HCT116 (cell line): ENCODE measurements around the gene PRPF40B. TPM values are rescaled to one million over a fixed set of nuclear protein-coding genes. Genes with fewer than 3 reads are reported as not detected.

Experiments
- ATAC-seq: fragments of 200-7000 bp; cut with Tn5 transposase; 2 replicates; pipeline ENCODE4 v1.9.1; 2020; ENCODE audit warnings: mild to moderate bottlenecking, moderate library complexity
- BruUV-seq: library from RNA; stranded (reverse); fragments of 400-500 nt; replicated peaks from 2 replicates; lab custom pipeline; 2021; lab: Mats Ljungman, UMichigan
- CTCF ChIA-PET: fragments of 300-600 bp; sonication (Branson Sonifier 250); formaldehyde crosslinking; loops from one replicate; lab custom pipeline; 2021; ENCODE audit warnings: antibody characterized with exemption; lab: Charles Lee
- POLR2A ChIA-PET: fragments of 300-600, 350-600 bp; sonication (Branson Sonifier 250); formaldehyde crosslinking; loops from one replicate; lab custom pipeline; 2021; ENCODE audit warnings: antibody characterized with exemption; lab: Charles Lee
- RAD21 ChIA-PET, 2 experiments: fragments of 300-600 bp; sonication (Branson Sonifier 250); formaldehyde crosslinking; loops; one replicate each; lab custom pipeline; 2023; ENCODE audit warnings: low total read pairs in 2 of 2; ENCODE audit not compliant: uncharacterized antibody in 2 of 2, unreplicated experiment in 2 of 2, low non-redundant PET in 1 of 2; lab: Charles Lee
- DNase-seq: peaks from one replicate; pipeline ENCODE4 v3.0.0-alpha.2; 2010; ENCODE audit warnings: low read depth, low spot score
- H2AFZ ChIP-seq: fragments of 200-600 bp; shearing (Covaris generic), sonication (generic); 2 replicates; pipeline ENCODE4 v1.6.1; 2017; ENCODE audit warnings: low read depth, mixed run types, mixed read lengths, antibody characterized with exemption, low read length; ENCODE audit not compliant: poor library complexity, severe bottlenecking
- H3K27ac ChIP-seq: 2 replicates; pipeline ENCODE4 v1.5.1; 2012; ENCODE audit warnings: low read depth, low read length
- H3K27me3 ChIP-seq: fragments of 200-600 bp; sonication (generic); 2 replicates; pipeline ENCODE4 v1.6.1; 2016; ENCODE audit warnings: mixed run types, low read length, mixed read lengths; ENCODE audit not compliant: insufficient read depth
- H3K36me3 ChIP-seq, 2 experiments: fragments of 200-500 bp in 1 of 2; fragments of 200-600 bp in 1 of 2; sonication (Bioruptor generic) in 1 of 2; sonication (generic) in 1 of 2; 2 replicates each; pipeline versions ENCODE4 v1.5.1 to v1.6.1; 2014 to 2016; ENCODE audit warnings: low read length in 2 of 2, inconsistent platforms in 1 of 2, mixed read lengths in 1 of 2, mixed run types in 1 of 2; ENCODE audit not compliant: insufficient read depth in 2 of 2, control insufficient read depth in 1 of 2
- H3K4me1 ChIP-seq, 2 experiments: fragments of 200-600 bp in 1 of 2; sonication (generic) in 1 of 2; 2 replicates each; pipeline versions ENCODE4 v1.5.1 to v1.6.1; 2012 to 2017; ENCODE audit warnings: low read length in 2 of 2, inconsistent platforms in 1 of 2, mild to moderate bottlenecking in 1 of 2, mixed read lengths in 1 of 2, mixed run types in 1 of 2, moderate library complexity in 1 of 2; ENCODE audit not compliant: insufficient read depth in 2 of 2, control insufficient read depth in 1 of 2
- H3K4me2 ChIP-seq: fragments of 200-600 bp; sonication (generic); 2 replicates; pipeline ENCODE4 v1.6.1; 2017; ENCODE audit warnings: mixed run types, low read length, mixed read lengths
- H3K4me3 ChIP-seq, 2 experiments: fragments of 200-600 bp in 1 of 2; sonication (generic) in 1 of 2; replicated peaks in 1 of 2; 2 replicates each; pipeline ENCODE4 v1.5.1; 2011 to 2016; ENCODE audit warnings: low read length in 2 of 2, control low read depth in 1 of 2, low read depth in 1 of 2, mild to moderate bottlenecking in 1 of 2, mixed read lengths in 1 of 2, mixed run types in 1 of 2
- H3K79me2 ChIP-seq: fragments of 200-600 bp; sonication (generic); 2 replicates; pipeline ENCODE4 v1.6.1; 2017; ENCODE audit warnings: mild to moderate bottlenecking, mixed run types, low read length, moderate library complexity, mixed read lengths; ENCODE audit not compliant: insufficient read depth
- H3K9ac ChIP-seq: fragments of 200-600 bp; sonication (generic); 2 replicates; pipeline ENCODE4 v1.6.1; 2016; ENCODE audit warnings: low read length, mixed read lengths
- H3K9me2 ChIP-seq: fragments of 200-600 bp; sonication (generic), shearing (Covaris generic); 2 replicates; pipeline ENCODE4 v1.6.1; 2017; ENCODE audit warnings: mixed run types, mild to moderate bottlenecking, moderate library complexity; ENCODE audit not compliant: insufficient read depth
- H3K9me3 ChIP-seq, 2 experiments: fragments of 200-500 bp in 1 of 2; fragments of 200-600 bp in 1 of 2; sonication (Bioruptor generic) in 1 of 2; sonication (generic) in 1 of 2; 2 replicates each; pipeline ENCODE4 v1.6.1; 2014 to 2017; ENCODE audit warnings: low read length in 2 of 2, mixed read lengths in 2 of 2, inconsistent platforms in 1 of 2, low read depth in 1 of 2, mild to moderate bottlenecking in 1 of 2, mixed run types in 1 of 2, moderate library complexity in 1 of 2; ENCODE audit not compliant: control insufficient read depth in 1 of 2, insufficient read depth in 1 of 2
- H4K20me1 ChIP-seq: fragments of 200-600 bp; sonication (generic), shearing (Covaris generic); 2 replicates; pipeline ENCODE4 v1.6.1; 2017; ENCODE audit warnings: mixed run types, mild to moderate bottlenecking, moderate library complexity; ENCODE audit not compliant: insufficient read depth
- CEBPB ChIP-seq: IDR thresholded peaks from 2 replicates; pipeline ENCODE4 v1.6.1; 2012; ENCODE audit warnings: low read depth
- EZH2 ChIP-seq: fragments of 200-600 bp; sonication (generic); IDR thresholded peaks from 2 replicates; pipeline ENCODE4 v1.6.1; 2017; ENCODE audit warnings: antibody characterized with exemption, mixed run types
- EZH2phosphoT487 ChIP-seq: fragments of 200-600 bp; IDR thresholded peaks from 2 replicates; pipeline ENCODE4 v1.6.1; 2018; ENCODE audit warnings: antibody characterized with exemption, borderline replicate concordance
- FOSL1 ChIP-seq: IDR thresholded peaks from 2 replicates; pipeline ENCODE4 v1.6.1; 2012; ENCODE audit warnings: low read depth
- POLR2A ChIP-seq: IDR thresholded peaks from 2 replicates; pipeline ENCODE4 v1.7.0; 2011; ENCODE audit warnings: borderline replicate concordance; ENCODE audit not compliant: insufficient read depth, insufficient read length; ENCODE audit errors: extremely low read depth
- POLR2AphosphoS5 ChIP-seq: IDR thresholded peaks from 2 replicates; pipeline ENCODE4 v1.6.1; 2011; ENCODE audit warnings: mild to moderate bottlenecking, low read depth, low read length, moderate library complexity
- RAD21 ChIP-seq: IDR thresholded peaks from 2 replicates; pipeline ENCODE4 v1.6.1; 2012; ENCODE audit warnings: low read depth, mild to moderate bottlenecking
- SIN3A ChIP-seq: IDR thresholded peaks from 2 replicates; pipeline ENCODE4 v1.6.1; 2012; ENCODE audit warnings: low read depth
- SRF ChIP-seq: IDR thresholded peaks from 2 replicates; pipeline ENCODE4 v1.6.1; 2012; ENCODE audit warnings: low read depth
- TCF7L2 ChIP-seq: IDR thresholded peaks from 2 replicates; pipeline ENCODE4 v1.7.0; 2011; ENCODE audit warnings: borderline replicate concordance, inconsistent platforms; ENCODE audit not compliant: insufficient read depth, insufficient read length; ENCODE audit errors: extremely low read depth
- YY1 ChIP-seq: IDR thresholded peaks from 2 replicates; pipeline ENCODE4 v1.6.1; 2011; ENCODE audit warnings: low read length, low read depth, moderate library complexity, mild to moderate bottlenecking; ENCODE audit not compliant: insufficient replicate concordance; ENCODE audit errors: extremely low read depth
- ZFX ChIP-seq: fragments of 450-650 bp; IDR thresholded peaks from 2 replicates; pipeline ENCODE4 v1.6.1; 2017
- ZNF274 ChIP-seq: fragments of 200-500 bp; sonication (Bioruptor generic); IDR thresholded peaks from 2 replicates; pipeline ENCODE4 v1.6.1; 2014; ENCODE audit warnings: mild to moderate bottlenecking, low read depth, low read length, inconsistent platforms
- intact Hi-C: fragments of 100-400 bp; cut with micrococcal nuclease; formaldehyde crosslinking; loops from 2 replicates; pipeline ENCODE4 v1.10.0; 2022
- total RNA-seq: library from RNA; stranded (reverse); gene quantifications from one replicate; pipeline ENCODE4 v1.2.1, GENCODE V29; 2021; ENCODE audit not compliant: unreplicated experiment
- TF ChIP-seq, protein P1 (sequence below): IDR thresholded peaks from 2 replicates; pipeline ENCODE4 v1.6.1; 2012
- TF ChIP-seq, protein P2 (sequence below): IDR thresholded peaks from 2 replicates; pipeline ENCODE4 v1.6.1; 2012
- TF ChIP-seq, protein P3 (sequence below): IDR thresholded peaks from 2 replicates; pipeline ENCODE4 v1.6.1; 2011; ENCODE audit warnings: mild to moderate bottlenecking, low read length, moderate library complexity; ENCODE audit not compliant: insufficient replicate concordance; ENCODE audit errors: extremely low read depth
- TF ChIP-seq, protein P4 (sequence below): IDR thresholded peaks from 2 replicates; pipeline ENCODE4 v1.6.1; 2012; ENCODE audit warnings: low read depth
- TF ChIP-seq, protein P5 (sequence below), 3 experiments: fragments of 200-600 bp in 1 of 3; sonication (generic) in 1 of 3; IDR thresholded peaks in 2 of 3; conservative IDR thresholded peaks in 1 of 3; 2 replicates each; pipeline ENCODE4 v1.5.1; 2012 to 2017; ENCODE audit warnings: low read depth in 2 of 3, low read length in 2 of 3, antibody characterized with exemption in 1 of 3, borderline replicate concordance in 1 of 3, control low read depth in 1 of 3, mild to moderate bottlenecking in 1 of 3, mixed read lengths in 1 of 3, mixed run types in 1 of 3, moderate library complexity in 1 of 3; ENCODE audit not compliant: insufficient read depth in 1 of 3

Gene PRPF40B
- total RNA-seq, 1 experiment from 2014 or later = 29.0 TPM

DNA sequence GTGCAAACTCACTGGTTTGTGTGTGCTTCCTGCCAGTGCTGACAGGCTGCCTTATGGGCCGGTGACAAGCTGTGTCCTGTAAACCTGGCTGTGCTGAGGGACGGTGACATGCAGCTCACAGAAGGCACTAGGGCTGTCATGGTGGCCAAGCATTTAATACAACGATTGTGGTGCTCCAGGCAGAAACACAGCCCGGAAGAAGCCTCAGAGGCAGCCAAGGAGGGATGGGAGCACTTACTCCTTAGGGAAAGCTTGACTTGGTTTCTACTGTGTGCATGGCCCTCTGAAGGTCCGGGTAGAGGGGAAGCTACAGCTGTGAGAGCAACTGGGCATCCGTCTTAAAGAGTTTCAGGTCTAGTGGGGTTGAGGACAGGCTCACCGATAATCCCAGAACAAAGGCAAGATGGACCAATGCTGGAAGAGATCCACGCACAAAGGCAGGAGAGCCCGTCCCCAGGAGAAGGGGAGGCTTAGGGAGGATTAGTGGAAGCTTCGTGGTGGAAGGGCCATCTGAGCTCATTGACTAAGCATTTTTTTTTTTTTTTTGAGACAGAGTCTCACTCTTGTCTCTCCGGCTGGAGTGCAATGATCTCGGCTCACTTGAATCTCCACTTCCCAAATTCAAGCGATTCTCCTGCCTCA is 44.8 kb upstream of the PRPF40B start:
- ChIA-PET RAD21 (no interaction called here), CTCF (interaction anchor here (0.7 to 1.1 kb wide), 2 partner anchors 220 to 231 kb away, joined by 3 to 4 read pairs; no protein-coding TSS in a partner anchor), POLR2A (no interaction called here)
- Histone ChIP-seq H2AFZ (no peak overlapping the region), H3K4me3 (no peak overlapping the region), H3K79me2 (no peaks in the 10 kb centered on the region; the same call in none of the 2 replicates), H3K27ac (no peak overlapping the region), H3K9me2 (no peaks in the 10 kb centered on the region), H3K4me1 (peaks cover 7 to 11% of the 10 kb centered on the region in 2 experiments; a peak in 3 of 4 replicates), H3K4me2 (no peak overlapping the region), H3K27me3 (no peaks in the 10 kb centered on the region), H3K36me3 (peaks cover 0 to 4% of the 10 kb centered on the region in 2 experiments; a peak in 1 of 4 replicates), H3K9ac (no peak overlapping the region), H3K9me3 (no peaks in the 10 kb centered on the region), H4K20me1 (no peaks in the 10 kb centered on the region)
- intact Hi-C loops = no loop called here
- no peak for ATAC-seq
- no TSS peak for BruUV-seq
- TF ChIP-seq, protein P1, sequence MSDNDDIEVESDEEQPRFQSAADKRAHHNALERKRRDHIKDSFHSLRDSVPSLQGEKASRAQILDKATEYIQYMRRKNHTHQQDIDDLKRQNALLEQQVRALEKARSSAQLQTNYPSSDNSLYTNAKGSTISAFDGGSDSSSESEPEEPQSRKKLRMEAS = no peak
- TF ChIP-seq ZFX (no peak), FOSL1 (no peak), YY1 (no peak), SIN3A (no peak), RAD21 (no peak), EZH2phosphoT487 (no peak), POLR2AphosphoS5 (no peak), CEBPB (no peak), SRF (no peak), POLR2A (no peak), TCF7L2 (no peak), EZH2 (no peak), ZNF274 (no peak)
- TF ChIP-seq, protein P2, sequence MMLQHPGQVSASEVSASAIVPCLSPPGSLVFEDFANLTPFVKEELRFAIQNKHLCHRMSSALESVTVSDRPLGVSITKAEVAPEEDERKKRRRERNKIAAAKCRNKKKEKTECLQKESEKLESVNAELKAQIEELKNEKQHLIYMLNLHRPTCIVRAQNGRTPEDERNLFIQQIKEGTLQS = no peak
- TF ChIP-seq, protein P3, sequence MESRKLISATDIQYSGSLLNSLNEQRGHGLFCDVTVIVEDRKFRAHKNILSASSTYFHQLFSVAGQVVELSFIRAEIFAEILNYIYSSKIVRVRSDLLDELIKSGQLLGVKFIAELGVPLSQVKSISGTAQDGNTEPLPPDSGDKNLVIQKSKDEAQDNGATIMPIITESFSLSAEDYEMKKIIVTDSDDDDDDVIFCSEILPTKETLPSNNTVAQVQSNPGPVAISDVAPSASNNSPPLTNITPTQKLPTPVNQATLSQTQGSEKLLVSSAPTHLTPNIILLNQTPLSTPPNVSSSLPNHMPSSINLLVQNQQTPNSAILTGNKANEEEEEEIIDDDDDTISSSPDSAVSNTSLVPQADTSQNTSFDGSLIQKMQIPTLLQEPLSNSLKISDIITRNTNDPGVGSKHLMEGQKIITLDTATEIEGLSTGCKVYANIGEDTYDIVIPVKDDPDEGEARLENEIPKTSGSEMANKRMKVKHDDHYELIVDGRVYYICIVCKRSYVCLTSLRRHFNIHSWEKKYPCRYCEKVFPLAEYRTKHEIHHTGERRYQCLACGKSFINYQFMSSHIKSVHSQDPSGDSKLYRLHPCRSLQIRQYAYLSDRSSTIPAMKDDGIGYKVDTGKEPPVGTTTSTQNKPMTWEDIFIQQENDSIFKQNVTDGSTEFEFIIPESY = no peak
- TF ChIP-seq, protein P4, sequence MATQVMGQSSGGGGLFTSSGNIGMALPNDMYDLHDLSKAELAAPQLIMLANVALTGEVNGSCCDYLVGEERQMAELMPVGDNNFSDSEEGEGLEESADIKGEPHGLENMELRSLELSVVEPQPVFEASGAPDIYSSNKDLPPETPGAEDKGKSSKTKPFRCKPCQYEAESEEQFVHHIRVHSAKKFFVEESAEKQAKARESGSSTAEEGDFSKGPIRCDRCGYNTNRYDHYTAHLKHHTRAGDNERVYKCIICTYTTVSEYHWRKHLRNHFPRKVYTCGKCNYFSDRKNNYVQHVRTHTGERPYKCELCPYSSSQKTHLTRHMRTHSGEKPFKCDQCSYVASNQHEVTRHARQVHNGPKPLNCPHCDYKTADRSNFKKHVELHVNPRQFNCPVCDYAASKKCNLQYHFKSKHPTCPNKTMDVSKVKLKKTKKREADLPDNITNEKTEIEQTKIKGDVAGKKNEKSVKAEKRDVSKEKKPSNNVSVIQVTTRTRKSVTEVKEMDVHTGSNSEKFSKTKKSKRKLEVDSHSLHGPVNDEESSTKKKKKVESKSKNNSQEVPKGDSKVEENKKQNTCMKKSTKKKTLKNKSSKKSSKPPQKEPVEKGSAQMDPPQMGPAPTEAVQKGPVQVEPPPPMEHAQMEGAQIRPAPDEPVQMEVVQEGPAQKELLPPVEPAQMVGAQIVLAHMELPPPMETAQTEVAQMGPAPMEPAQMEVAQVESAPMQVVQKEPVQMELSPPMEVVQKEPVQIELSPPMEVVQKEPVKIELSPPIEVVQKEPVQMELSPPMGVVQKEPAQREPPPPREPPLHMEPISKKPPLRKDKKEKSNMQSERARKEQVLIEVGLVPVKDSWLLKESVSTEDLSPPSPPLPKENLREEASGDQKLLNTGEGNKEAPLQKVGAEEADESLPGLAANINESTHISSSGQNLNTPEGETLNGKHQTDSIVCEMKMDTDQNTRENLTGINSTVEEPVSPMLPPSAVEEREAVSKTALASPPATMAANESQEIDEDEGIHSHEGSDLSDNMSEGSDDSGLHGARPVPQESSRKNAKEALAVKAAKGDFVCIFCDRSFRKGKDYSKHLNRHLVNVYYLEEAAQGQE = no peak
- TF ChIP-seq, protein P5, sequence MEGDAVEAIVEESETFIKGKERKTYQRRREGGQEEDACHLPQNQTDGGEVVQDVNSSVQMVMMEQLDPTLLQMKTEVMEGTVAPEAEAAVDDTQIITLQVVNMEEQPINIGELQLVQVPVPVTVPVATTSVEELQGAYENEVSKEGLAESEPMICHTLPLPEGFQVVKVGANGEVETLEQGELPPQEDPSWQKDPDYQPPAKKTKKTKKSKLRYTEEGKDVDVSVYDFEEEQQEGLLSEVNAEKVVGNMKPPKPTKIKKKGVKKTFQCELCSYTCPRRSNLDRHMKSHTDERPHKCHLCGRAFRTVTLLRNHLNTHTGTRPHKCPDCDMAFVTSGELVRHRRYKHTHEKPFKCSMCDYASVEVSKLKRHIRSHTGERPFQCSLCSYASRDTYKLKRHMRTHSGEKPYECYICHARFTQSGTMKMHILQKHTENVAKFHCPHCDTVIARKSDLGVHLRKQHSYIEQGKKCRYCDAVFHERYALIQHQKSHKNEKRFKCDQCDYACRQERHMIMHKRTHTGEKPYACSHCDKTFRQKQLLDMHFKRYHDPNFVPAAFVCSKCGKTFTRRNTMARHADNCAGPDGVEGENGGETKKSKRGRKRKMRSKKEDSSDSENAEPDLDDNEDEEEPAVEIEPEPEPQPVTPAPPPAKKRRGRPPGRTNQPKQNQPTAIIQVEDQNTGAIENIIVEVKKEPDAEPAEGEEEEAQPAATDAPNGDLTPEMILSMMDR (IDR thresholded peaks at IDR 0.05 in 2 of 3, conservative IDR thresholded peaks at IDR 0.05 in 1 of 3; ENCODE audit: borderline replicate concordance in 1 of 3, insufficient read depth in 1 of 3, low read depth in 2 of 3, low read length in 2 of 3) = no peak
- no peak for DNase-seq
